Measurements from ENCODE around the gene PIP5K1A. TPM values are rescaled to one million over a fixed set of nuclear protein-coding genes. Genes with fewer than 3 reads are reported as not detected.
A peak's percentile ranks its signal among the peaks of the same experiment; 100 is the strongest.

The PIP5K1A gene
- total and polyA plus RNA-seq, 9 of the 15 experiments (the other 6 are each of a cell fraction or from before 2014, with no cell fraction given): 1.9 to 42.4 (median 18.8) TPM

DNA sequence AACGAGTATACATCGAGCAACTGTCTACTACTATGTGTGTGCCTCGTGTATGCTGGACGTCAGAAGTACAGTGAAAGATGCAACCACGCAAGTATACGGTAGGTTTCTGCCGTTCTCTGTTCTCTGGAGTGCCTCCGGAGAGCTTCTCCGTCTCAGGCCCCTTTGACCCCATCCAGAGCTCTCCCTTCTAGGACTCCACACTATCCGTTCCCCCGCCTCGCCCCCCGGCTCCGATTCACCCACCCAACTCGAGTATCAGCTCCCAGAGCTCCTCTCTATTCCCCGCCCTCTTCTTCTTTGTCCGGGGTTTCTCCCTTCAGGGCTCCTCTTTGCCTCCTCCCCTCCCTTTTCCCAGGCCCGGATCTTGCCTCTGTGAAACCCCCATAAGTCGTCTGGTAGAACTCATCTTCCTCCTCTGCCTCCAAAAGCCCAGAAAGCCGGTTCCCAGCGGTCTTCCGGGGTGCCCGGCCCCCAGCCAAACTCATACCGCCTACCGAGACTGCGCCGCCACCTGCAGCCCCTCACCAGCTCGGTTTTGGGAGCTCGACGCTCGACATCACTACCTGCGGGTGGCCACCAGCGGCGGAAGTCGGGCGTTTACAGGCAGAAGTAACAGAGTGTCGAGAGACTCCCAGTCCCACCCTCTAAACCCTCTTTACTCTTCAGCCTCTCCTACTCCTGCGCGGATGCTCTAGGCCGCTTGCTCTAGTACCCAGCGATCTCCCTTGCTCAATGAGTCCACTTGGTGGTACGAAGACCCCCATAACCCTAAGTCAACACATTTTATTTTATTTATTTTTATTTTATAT is 8.5 kb upstream of the PIP5K1A start, which contains the start of gene VPS72 (continued):
- TF ChIP-seq EP400 (IDR thresholded peaks at IDR 0.05): peak; percentile 92
- TF ChIP-seq ILF3 (IDR thresholded peaks at IDR 0.05; ENCODE audit: borderline replicate concordance): no peak
- no peak for TF ChIP-seq EZH2 (IDR thresholded peaks at IDR 0.05; ENCODE audit: borderline replicate concordance, low read depth, low read length)
- TF ChIP-seq, protein P1, sequence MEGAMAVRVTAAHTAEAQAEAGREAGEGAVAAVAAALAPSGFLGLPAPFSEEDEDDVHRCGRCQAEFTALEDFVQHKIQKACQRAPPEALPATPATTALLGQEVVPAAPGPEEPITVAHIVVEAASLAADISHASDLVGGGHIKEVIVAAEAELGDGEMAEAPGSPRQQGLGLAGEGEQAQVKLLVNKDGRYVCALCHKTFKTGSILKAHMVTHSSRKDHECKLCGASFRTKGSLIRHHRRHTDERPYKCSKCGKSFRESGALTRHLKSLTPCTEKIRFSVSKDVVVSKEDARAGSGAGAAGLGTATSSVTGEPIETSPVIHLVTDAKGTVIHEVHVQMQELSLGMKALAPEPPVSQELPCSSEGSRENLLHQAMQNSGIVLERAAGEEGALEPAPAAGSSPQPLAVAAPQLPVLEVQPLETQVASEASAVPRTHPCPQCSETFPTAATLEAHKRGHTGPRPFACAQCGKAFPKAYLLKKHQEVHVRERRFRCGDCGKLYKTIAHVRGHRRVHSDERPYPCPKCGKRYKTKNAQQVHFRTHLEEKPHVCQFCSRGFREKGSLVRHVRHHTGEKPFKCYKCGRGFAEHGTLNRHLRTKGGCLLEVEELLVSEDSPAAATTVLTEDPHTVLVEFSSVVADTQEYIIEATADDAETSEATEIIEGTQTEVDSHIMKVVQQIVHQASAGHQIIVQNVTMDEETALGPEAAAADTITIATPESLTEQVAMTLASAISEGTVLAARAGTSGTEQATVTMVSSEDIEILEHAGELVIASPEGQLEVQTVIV (CRISPR knock-in tag; IDR thresholded peaks at IDR 0.05; ENCODE audit: borderline replicate concordance): no peak
- no peak for TF ChIP-seq SMARCE1 (IDR thresholded peaks at IDR 0.05)
- TF ChIP-seq ZNF586 (CRISPR knock-in tag; conservative IDR thresholded peaks at IDR 0.05): no peak; the same call in 1 of the 2 replicates
- TF ChIP-seq HNRNPLL (IDR thresholded peaks at IDR 0.05; ENCODE audit: low read depth, low read length, poor library complexity, severe bottlenecking): no peak
- TF ChIP-seq, protein P2, sequence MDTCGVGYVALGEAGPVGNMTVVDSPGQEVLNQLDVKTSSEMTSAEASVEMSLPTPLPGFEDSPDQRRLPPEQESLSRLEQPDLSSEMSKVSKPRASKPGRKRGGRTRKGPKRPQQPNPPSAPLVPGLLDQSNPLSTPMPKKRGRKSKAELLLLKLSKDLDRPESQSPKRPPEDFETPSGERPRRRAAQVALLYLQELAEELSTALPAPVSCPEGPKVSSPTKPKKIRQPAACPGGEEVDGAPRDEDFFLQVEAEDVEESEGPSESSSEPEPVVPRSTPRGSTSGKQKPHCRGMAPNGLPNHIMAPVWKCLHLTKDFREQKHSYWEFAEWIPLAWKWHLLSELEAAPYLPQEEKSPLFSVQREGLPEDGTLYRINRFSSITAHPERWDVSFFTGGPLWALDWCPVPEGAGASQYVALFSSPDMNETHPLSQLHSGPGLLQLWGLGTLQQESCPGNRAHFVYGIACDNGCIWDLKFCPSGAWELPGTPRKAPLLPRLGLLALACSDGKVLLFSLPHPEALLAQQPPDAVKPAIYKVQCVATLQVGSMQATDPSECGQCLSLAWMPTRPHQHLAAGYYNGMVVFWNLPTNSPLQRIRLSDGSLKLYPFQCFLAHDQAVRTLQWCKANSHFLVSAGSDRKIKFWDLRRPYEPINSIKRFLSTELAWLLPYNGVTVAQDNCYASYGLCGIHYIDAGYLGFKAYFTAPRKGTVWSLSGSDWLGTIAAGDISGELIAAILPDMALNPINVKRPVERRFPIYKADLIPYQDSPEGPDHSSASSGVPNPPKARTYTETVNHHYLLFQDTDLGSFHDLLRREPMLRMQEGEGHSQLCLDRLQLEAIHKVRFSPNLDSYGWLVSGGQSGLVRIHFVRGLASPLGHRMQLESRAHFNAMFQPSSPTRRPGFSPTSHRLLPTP (IDR thresholded peaks at IDR 0.05; ENCODE audit: borderline replicate concordance, extremely low read depth, insufficient read length): no peak
- TF ChIP-seq, protein P3, sequence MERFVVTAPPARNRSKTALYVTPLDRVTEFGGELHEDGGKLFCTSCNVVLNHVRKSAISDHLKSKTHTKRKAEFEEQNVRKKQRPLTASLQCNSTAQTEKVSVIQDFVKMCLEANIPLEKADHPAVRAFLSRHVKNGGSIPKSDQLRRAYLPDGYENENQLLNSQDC (CRISPR knock-in tag; IDR thresholded peaks at IDR 0.05): no peak
- TF ChIP-seq, protein P4, sequence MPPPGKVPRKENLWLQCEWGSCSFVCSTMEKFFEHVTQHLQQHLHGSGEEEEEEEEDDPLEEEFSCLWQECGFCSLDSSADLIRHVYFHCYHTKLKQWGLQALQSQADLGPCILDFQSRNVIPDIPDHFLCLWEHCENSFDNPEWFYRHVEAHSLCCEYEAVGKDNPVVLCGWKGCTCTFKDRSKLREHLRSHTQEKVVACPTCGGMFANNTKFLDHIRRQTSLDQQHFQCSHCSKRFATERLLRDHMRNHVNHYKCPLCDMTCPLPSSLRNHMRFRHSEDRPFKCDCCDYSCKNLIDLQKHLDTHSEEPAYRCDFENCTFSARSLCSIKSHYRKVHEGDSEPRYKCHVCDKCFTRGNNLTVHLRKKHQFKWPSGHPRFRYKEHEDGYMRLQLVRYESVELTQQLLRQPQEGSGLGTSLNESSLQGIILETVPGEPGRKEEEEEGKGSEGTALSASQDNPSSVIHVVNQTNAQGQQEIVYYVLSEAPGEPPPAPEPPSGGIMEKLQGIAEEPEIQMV (tag; conservative IDR thresholded peaks at IDR 0.05; ENCODE audit: low read depth): no peak
- TF ChIP-seq CAMTA2 (CRISPR knock-in tag; conservative IDR thresholded peaks at IDR 0.05): no peak
- 0 out of 2 replicates have a peak, but pooled peaks have one; percentile 37 for TF ChIP-seq NFRKB (IDR thresholded peaks at IDR 0.05; ENCODE audit: low read depth)
- TF ChIP-seq ZZZ3 (IDR thresholded peaks at IDR 0.05): 0 out of 2 replicates have a peak, but pooled peaks have one; percentile 38
- TF ChIP-seq, protein P5, sequence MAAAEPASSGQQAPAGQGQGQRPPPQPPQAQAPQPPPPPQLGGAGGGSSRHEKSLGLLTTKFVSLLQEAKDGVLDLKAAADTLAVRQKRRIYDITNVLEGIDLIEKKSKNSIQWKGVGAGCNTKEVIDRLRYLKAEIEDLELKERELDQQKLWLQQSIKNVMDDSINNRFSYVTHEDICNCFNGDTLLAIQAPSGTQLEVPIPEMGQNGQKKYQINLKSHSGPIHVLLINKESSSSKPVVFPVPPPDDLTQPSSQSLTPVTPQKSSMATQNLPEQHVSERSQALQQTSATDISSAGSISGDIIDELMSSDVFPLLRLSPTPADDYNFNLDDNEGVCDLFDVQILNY (CRISPR knock-in tag; IDR thresholded peaks at IDR 0.05): no peak

Data from K562 (cell line).